ENCODE results near the gene MYOCD. TPM values are rescaled to one million over a fixed set of nuclear protein-coding genes. Genes with fewer than 3 reads are reported as not detected.

Gene MYOCD
- total and polyA plus RNA-seq, 9 donors, result 2.3 to 44.4 (median 9.1) TPM

DNA sequence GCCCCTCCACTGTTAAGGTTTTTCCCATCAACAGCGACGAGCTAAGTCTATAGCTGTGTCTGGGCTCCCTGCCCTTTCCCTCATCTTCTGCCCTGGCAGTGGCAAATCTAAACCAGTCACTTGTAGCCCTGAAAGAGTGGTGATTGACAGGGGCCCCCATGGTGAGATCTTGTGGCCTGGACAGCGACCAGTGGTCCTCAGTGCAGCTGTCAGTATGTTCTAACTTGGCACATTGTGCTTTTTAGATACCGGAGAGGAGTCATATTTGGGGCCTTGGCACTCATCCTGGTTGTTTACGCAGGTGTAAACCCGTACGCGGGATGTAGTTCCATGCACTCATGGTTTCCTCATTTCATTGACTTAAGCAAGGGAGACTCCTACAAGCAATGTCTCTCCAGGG is 66.1 kb downstream of the MYOCD start:
- no peaks in the 10 kb centered on the region for H3K27me3 ChIP-seq
- TF ChIP-seq, protein P1, sequence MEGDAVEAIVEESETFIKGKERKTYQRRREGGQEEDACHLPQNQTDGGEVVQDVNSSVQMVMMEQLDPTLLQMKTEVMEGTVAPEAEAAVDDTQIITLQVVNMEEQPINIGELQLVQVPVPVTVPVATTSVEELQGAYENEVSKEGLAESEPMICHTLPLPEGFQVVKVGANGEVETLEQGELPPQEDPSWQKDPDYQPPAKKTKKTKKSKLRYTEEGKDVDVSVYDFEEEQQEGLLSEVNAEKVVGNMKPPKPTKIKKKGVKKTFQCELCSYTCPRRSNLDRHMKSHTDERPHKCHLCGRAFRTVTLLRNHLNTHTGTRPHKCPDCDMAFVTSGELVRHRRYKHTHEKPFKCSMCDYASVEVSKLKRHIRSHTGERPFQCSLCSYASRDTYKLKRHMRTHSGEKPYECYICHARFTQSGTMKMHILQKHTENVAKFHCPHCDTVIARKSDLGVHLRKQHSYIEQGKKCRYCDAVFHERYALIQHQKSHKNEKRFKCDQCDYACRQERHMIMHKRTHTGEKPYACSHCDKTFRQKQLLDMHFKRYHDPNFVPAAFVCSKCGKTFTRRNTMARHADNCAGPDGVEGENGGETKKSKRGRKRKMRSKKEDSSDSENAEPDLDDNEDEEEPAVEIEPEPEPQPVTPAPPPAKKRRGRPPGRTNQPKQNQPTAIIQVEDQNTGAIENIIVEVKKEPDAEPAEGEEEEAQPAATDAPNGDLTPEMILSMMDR (IDR thresholded peaks at IDR 0.05), result no peak
- TF ChIP-seq POLR2A (IDR thresholded peaks at IDR 0.05) (no peak), EP300 (IDR thresholded peaks at IDR 0.05) (no peak)
- H3K27ac ChIP-seq, result no peak overlapping the region
- no peaks in the 10 kb centered on the region for H3K36me3 ChIP-seq
- no peaks in the 10 kb centered on the region for H3K9me3 ChIP-seq
- no peak for DNase-seq
- intact Hi-C loops (cut with DNase I), result loop anchor here in 1 of 4 donors (10.0 kb wide), 1 partner anchor 547 kb away; no protein-coding TSS in a partner anchor
- H3K4me3 ChIP-seq, result no peak overlapping the region
- H3K4me1 ChIP-seq (ENCODE audit: insufficient read depth), result peaks cover 12% of the 10 kb centered on the region
- WGBS, 3 donors, result 72 to 86% (median 75%) methylated on average over 8 of the region's 8 CpGs

DNA sequence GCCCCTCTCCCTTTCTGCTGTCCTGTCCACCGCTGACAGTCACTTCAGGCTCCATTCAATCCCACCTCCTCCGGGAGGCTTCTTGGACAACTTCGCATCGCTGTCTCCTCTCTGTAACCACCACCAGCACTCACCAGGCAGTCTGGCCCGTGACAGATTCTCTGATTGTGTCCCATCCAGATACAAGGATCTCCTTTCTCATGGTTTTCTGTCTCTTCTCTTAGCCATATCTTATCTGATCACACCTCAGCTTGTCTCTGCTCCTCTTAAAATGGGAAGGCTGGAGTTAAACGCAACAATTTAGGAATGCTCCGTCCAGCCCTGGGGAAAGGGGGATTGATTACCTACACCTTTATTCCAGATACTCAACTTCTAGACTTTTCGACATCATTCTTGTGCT is 66.7 kb downstream of the MYOCD start:
- no peak overlapping the region for H3K27ac ChIP-seq
- peaks cover 7% of the 10 kb centered on the region for H3K4me1 ChIP-seq (ENCODE audit: insufficient read depth)
- TF ChIP-seq, protein P1 (IDR thresholded peaks at IDR 0.05), result no peak
- TF ChIP-seq POLR2A (IDR thresholded peaks at IDR 0.05) (no peak), EP300 (IDR thresholded peaks at IDR 0.05) (no peak)
- H3K27me3 ChIP-seq, result no peaks in the 10 kb centered on the region
- 95 to 97% (median 95%) methylated on average over 8 of the region's 8 CpGs for WGBS, 3 donors
- no peaks in the 10 kb centered on the region for H3K36me3 ChIP-seq
- intact Hi-C loops (cut with DNase I), result loop anchor here in 1 of 4 donors (10.0 kb wide), 1 partner anchor 548 kb away; no protein-coding TSS in a partner anchor
- DNase-seq, result no peak
- H3K9me3 ChIP-seq, result no peaks in the 10 kb centered on the region
- H3K4me3 ChIP-seq, result no peak overlapping the region

DNA sequence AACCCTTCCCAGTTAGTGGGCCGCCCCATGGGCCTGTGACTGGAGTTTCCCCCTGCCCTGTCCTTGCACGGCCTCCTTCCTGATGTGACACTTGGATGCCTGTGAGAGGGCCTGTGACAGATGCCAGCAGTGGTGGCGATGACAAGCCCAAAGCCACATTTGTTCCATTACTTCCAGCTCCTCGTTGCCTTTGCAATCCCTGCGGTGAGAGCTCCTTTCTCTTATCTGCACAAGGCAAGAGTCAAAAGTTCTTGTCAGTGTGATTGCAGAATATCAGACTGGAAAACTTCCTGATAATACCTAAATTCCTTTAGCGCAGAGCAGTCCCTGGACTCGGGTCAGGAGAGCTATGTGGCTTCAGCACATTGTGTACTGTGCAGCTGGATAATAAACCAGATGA is 69.2 kb downstream of the MYOCD start:
- Histone ChIP-seq H3K27me3 (no peaks in the 10 kb centered on the region), H3K4me1 (ENCODE audit: insufficient read depth) (peaks cover 1% of the 10 kb centered on the region), H3K27ac (no peak overlapping the region), H3K9me3 (no peaks in the 10 kb centered on the region), H3K36me3 (no peaks in the 10 kb centered on the region), H3K4me3 (no peak overlapping the region)
- intact Hi-C loops (cut with DNase I), result loop anchor here in 1 of 4 donors (10.0 kb wide), 1 partner anchor 550 kb away; no protein-coding TSS in a partner anchor
- no peak for TF ChIP-seq POLR2A (IDR thresholded peaks at IDR 0.05)
- TF ChIP-seq, protein P1 (IDR thresholded peaks at IDR 0.05), result no peak
- no peak for TF ChIP-seq EP300 (IDR thresholded peaks at IDR 0.05)
- DNase-seq, result no peak
- 43 to 70% (median 56%) methylated on average over 7 of the region's 7 CpGs for WGBS, 3 donors

DNA sequence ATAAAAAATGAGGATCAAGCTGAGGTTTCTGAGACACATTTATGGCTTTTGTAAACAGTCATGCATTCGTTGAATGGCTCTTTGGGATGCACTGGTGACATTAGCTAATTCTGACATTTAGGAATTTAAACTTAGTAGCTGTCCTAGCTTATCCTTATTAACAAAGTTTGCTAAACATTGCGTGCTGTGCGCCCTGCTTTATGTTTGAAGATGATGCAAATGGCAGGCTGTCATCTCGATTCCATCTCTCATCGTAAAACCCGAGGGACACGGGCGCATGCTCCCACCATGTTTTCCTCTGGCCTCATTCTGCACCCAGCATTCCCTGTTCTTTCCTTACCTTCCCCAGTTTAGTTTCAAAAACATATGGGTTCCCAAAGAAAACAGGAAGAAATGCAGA is 69.8 kb downstream of the MYOCD start:
- no peak overlapping the region for H3K4me3 ChIP-seq
- intact Hi-C loops (cut with DNase I), result loop anchor here in 1 of 4 donors (10.0 kb wide), 1 partner anchor 551 kb away; no protein-coding TSS in a partner anchor
- WGBS, 3 donors, result 77 to 88% (median 85%) methylated on average over 8 of the region's 8 CpGs
- no peak for TF ChIP-seq POLR2A (IDR thresholded peaks at IDR 0.05)
- TF ChIP-seq, protein P1 (IDR thresholded peaks at IDR 0.05), result no peak
- TF ChIP-seq EP300 (IDR thresholded peaks at IDR 0.05), result no peak
- peaks cover 1% of the 10 kb centered on the region for H3K4me1 ChIP-seq (ENCODE audit: insufficient read depth)
- H3K27me3 ChIP-seq, result no peaks in the 10 kb centered on the region
- H3K27ac ChIP-seq, result no peak overlapping the region
- no peak for DNase-seq
- no peaks in the 10 kb centered on the region for H3K9me3 ChIP-seq
- no peaks in the 10 kb centered on the region for H3K36me3 ChIP-seq

Measured in ovary (tissue), 9 donors.